Thyroid gland (tissue), 4 donors: ENCODE results near the gene TMEM237. TPM values are rescaled to one million over a fixed set of nuclear protein-coding genes. Genes with fewer than 3 reads are reported as not detected.

Experiments
- DNase-seq, 2 donors: peaks; one replicate each; pipeline ENCODE4 v3.0.0-alpha.2; 2019
- H3K27ac ChIP-seq, 3 donors: fragments of 200-600 bp; sonication (generic); 1 replicate in 2 of 3; 2 replicates in 1 of 3; pipeline ENCODE4 v1.5.1; 2016 to 2019; ENCODE audit warnings: mild to moderate bottlenecking in 1 of 3, moderate library complexity in 1 of 3
- H3K27me3 ChIP-seq: fragments of 200-600 bp; sonication (generic); one replicate; pipeline ENCODE4 v1.5.1; 2019
- H3K36me3 ChIP-seq, 2 donors: fragments of 200-600 bp; sonication (generic); one replicate each; pipeline ENCODE4 v1.5.1; 2016 to 2019
- H3K4me1 ChIP-seq, 2 donors: fragments of 200-600 bp; sonication (generic); one replicate each; pipeline ENCODE4 v1.5.1; 2017 to 2019
- H3K4me3 ChIP-seq, 3 donors: fragments of 200-600 bp; sonication (generic); replicated peaks in 1 of 3; 1 replicate in 2 of 3; 2 replicates in 1 of 3; pipeline ENCODE4 v1.5.1; 2016; ENCODE audit warnings: mild to moderate bottlenecking in 1 of 3
- H3K9me3 ChIP-seq: fragments of 200-600 bp; sonication (generic); one replicate; pipeline ENCODE4 v1.5.1; 2017
- CTCF ChIP-seq, 6 experiments: fragments of 200-600 bp in 3 of 6; fragments of 450-650 bp in 3 of 6; sonication (generic) in 3 of 6; IDR thresholded peaks; one replicate each; pipeline ENCODE4 v1.5.1; 2016 to 2019; ENCODE audit warnings: antibody characterized with exemption in 6 of 6, mild to moderate bottlenecking in 2 of 6, inconsistent platforms in 1 of 6, moderate library complexity in 1 of 6
- POLR2A ChIP-seq, 2 donors: fragments of 450-650 bp; IDR thresholded peaks; one replicate each; pipeline ENCODE4 v1.6.1; 2017; ENCODE audit warnings: antibody characterized with exemption in 2 of 2, mild to moderate bottlenecking in 2 of 2, moderate library complexity in 1 of 2
- WGBS, 2 donors: methylation state at CpG; one replicate each; pipeline ENCODE4 v1.1.5; 2017; 5-methylcytosine and 5-hydroxymethylcytosine counted together
- intact Hi-C: fragments of 100-400 bp; cut with DNase I; formaldehyde crosslinking; loops from one replicate; pipeline ENCODE4 v1.15.1; 2023
- total RNA-seq, 4 donors: library from RNA; depleted of rRNA; stranded (reverse); fragments of >200 nt; gene quantifications; one replicate each; pipeline ENCODE4 v1.2.3, GENCODE V29; 2016

Gene TMEM237
- 10 to 100 TPM; 16.7 to 27.5 (median 19.1) TPM for total RNA-seq

GRCh38 chr2:201643216-201643890 is at the start of gene TMEM237:
TMEM237 (minus strand) TSS chr2:201643503; CDS start chr2:201643400, 103 bp downstream.
- intact Hi-C loops = no loop called here
- Histone ChIP-seq H3K9me3 (no peaks in the 10 kb centered on the region), H3K36me3 (peaks cover 0 to 2% of the 10 kb centered on the region in 2 donors), H3K4me3 (peak within 1 kb of the TSS; percentile 31 to 85 (median 61)), H3K4me1 (peaks cover 0 to 8% of the 10 kb centered on the region in 2 donors), H3K27me3 (no peaks in the 10 kb centered on the region), H3K27ac (peak within 1 kb of the TSS; percentile 73 to 91 (median 88))
- no peak for TF ChIP-seq CTCF (IDR thresholded peaks at IDR 0.05)
- peak in 1 of 2 donors; percentile 44 for TF ChIP-seq POLR2A (IDR thresholded peaks at IDR 0.05)
- peak; percentile 52 to 57 for DNase-seq
- 3% methylated on average over 17 to 26 of the region's 41 CpGs for WGBS, 2 donors

- no peaks in the 10 kb centered on the region for H3K9me3 ChIP-seq
- WGBS, 2 donors = 87 to 92% methylated on average over 3 of the region's 3 CpGs
- no peak overlapping the region for H3K27ac ChIP-seq
- H3K27me3 ChIP-seq = no peaks in the 10 kb centered on the region
- no peak for DNase-seq
- TF ChIP-seq POLR2A (IDR thresholded peaks at IDR 0.05) (no peak), CTCF (IDR thresholded peaks at IDR 0.05) (no peak)
- H3K4me1 ChIP-seq = no peaks in the 10 kb centered on the region
- H3K4me3 ChIP-seq = no peak overlapping the region
- intact Hi-C loops = no loop called here
- H3K36me3 ChIP-seq = no peaks in the 10 kb centered on the region
These were observed 41.9 kb upstream of the TMEM237 start for GRCh38 chr2:201685156-201685555.

GRCh38 chr2:201680743-201681142 is 37.4 kb upstream of the TMEM237 start:
- intact Hi-C loops = no loop called here
- DNase-seq = peak in 1 of 2 donors; percentile 3
- no peaks in the 10 kb centered on the region for H3K9me3 ChIP-seq
- TF ChIP-seq CTCF (IDR thresholded peaks at IDR 0.05) (peak in 1 of 6 experiments; percentile 28), POLR2A (IDR thresholded peaks at IDR 0.05) (no peak)
- no peaks in the 10 kb centered on the region for H3K36me3 ChIP-seq
- H3K4me1 ChIP-seq = no peaks in the 10 kb centered on the region
- no peak overlapping the region for H3K27ac ChIP-seq
- 41 to 46% methylated on average over 9 of the region's 9 CpGs for WGBS, 2 donors
- no peaks in the 10 kb centered on the region for H3K27me3 ChIP-seq
- no peak overlapping the region for H3K4me3 ChIP-seq

GRCh38 chr2:201678401-201678800 is 35.1 kb upstream of the TMEM237 start:
- Histone ChIP-seq H3K27me3 (no peaks in the 10 kb centered on the region), H3K27ac (no peak overlapping the region), H3K4me3 (no peak overlapping the region), H3K36me3 (no peaks in the 10 kb centered on the region), H3K4me1 (no peaks in the 10 kb centered on the region), H3K9me3 (no peaks in the 10 kb centered on the region)
- no peak for DNase-seq
- whole genome bisulfite sequencing, 2 donors = 63 to 67% methylated on average over 6 of the region's 6 CpGs
- intact Hi-C loops = no loop called here
- TF ChIP-seq POLR2A (IDR thresholded peaks at IDR 0.05) = no peak
- no peak for TF ChIP-seq CTCF (IDR thresholded peaks at IDR 0.05)

GRCh38 chr2:201675454-201675853 is 32.2 kb upstream of the TMEM237 start:
- TF ChIP-seq CTCF (IDR thresholded peaks at IDR 0.05) = no peak
- no peak for TF ChIP-seq POLR2A (IDR thresholded peaks at IDR 0.05)
- WGBS, 2 donors = 82 to 86% methylated on average over 4 of the region's 4 CpGs
- no peaks in the 10 kb centered on the region for H3K27me3 ChIP-seq
- no peaks in the 10 kb centered on the region for H3K36me3 ChIP-seq
- no peak for DNase-seq
- H3K9me3 ChIP-seq = no peaks in the 10 kb centered on the region
- H3K27ac ChIP-seq = no peak overlapping the region
- no peaks in the 10 kb centered on the region for H3K4me1 ChIP-seq
- intact Hi-C loops = no loop called here
- no peak overlapping the region for H3K4me3 ChIP-seq
